ENCODE data around the gene CST7.

DNA sequence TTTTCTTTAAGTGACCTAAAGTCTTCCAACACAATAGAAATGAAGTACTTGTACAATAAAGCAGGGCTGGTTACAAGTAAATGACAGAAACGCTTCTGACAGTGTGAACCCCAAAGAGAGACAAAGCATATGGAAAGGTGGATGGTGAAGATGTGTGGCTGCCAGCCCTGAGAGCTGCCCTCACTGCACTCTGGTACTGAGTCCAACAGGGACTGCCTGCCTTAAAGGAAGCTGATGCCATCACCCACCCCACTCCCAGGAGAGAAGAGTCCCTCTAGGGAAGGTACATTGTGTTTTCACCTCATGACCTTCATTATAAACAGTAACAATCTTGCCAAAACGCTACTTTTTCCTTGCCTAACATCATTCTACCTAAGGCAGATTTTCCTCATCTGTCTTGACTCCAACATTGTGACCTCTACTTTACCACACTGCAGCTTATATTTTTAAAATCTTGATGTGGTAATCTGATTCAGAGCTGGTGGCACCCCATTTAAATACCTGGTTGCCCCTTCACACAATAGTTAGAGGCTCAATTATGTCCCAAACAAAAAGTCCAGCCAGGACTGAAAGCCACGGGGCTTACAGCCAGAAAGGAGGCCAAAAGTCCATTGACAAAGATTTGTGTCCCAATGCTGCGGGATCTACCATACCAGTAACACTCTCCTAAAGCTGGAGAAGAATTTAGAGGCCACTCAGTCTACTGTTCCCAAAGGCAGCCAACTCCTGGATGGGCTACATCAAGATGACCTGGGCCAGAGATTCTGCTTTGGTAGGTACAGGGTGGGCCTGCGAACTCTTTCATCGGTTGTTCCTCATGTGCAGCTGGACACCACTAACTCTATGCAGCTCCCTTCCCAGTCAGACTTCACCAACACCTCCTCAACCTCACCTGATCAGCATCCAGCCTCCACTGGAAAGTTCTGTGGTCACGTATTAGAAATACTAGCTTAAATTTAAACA is 39.1 kb downstream of the CST7 start:
- TF ChIP-seq, protein P1, sequence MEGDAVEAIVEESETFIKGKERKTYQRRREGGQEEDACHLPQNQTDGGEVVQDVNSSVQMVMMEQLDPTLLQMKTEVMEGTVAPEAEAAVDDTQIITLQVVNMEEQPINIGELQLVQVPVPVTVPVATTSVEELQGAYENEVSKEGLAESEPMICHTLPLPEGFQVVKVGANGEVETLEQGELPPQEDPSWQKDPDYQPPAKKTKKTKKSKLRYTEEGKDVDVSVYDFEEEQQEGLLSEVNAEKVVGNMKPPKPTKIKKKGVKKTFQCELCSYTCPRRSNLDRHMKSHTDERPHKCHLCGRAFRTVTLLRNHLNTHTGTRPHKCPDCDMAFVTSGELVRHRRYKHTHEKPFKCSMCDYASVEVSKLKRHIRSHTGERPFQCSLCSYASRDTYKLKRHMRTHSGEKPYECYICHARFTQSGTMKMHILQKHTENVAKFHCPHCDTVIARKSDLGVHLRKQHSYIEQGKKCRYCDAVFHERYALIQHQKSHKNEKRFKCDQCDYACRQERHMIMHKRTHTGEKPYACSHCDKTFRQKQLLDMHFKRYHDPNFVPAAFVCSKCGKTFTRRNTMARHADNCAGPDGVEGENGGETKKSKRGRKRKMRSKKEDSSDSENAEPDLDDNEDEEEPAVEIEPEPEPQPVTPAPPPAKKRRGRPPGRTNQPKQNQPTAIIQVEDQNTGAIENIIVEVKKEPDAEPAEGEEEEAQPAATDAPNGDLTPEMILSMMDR (IDR thresholded peaks at IDR 0.05; ENCODE audit: extremely low read depth in 1 of 2, insufficient read depth in 1 of 2, low read depth in 1 of 2, low read length in 2 of 2) = no peak
- no peak for TF ChIP-seq GATA2 (IDR thresholded peaks at IDR 0.05; ENCODE audit: insufficient read depth, insufficient read length, low read depth, low read length)

All from endothelial cell of umbilical vein (primary cell).